T-helper 9 cell (primary cell): ENCODE results near the gene PDCD2.
"Not testable (repeated sequence)": the region's sequence is repeated elsewhere in the genome, so short reads cannot be mapped to it uniquely, and the experiment has no call there.

Experiments
- DNase-seq: peaks from one replicate; pipeline ENCODE4 v3.0.0-alpha.2; 2020

The PDCD2 gene

DNA sequence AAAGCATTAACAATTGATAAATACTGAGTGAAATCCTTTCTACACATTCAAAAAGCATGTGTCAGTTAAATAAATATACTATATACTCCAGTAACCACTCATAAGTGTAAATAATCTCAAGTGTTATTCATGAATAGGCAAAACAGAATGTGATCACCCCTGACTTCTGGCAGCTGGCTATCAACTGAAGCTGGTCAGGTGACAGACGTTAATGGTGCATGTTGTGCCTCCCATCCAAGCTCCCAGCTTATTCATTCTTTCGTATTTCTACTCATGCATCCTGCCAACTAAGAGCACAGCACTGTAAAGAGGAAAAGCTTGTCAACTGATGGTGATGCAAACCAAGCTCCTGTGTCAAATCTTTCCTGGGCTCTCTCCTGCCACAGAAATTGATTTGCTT is 39.0 kb downstream of the PDCD2 start:
- DNase-seq: no peak

DNA sequence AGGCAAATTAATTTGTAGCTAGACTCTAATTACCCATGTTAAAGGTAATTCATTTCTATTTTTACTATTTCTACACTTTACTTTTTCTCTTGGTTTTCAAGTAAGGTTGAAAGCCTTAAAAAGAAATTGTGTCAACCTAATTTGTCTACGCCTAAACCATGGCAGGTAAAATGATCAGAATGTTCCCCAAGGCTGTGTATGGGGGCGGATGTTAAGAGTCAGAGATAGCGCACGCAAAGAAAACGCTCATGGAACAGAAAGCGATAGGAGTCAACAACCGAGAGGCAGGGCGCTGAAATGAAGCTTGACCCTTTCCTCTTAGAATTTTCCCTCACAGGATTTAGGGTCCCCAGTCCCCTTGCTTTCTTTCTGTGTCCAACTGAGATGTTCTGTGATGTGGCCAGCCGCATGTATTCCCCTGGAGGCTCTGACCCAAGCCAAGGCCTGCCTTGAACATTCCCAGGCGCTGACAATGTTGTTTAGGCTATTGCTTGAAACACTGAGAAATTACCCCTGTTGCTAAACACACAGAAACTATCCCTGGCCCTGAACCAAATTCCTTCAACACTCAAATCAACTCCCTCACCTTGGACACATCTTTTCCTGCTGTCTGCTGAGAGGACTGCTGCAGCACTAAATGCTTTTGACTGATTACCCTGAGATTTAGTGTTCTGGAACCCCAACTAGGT is 42.3 kb downstream of the PDCD2 start:
- no peak for DNase-seq

GRCh38 chr6:170537329-170537728 is 47.1 kb downstream of the PDCD2 start:
- DNase-seq: no peak

- no peak for DNase-seq
Observed at GRCh38 chr6:170536671-170537070, 47.8 kb downstream of the PDCD2 start.

- DNase-seq: no peak
Observed at GRCh38 chr6:170535004-170535403, 49.4 kb downstream of the PDCD2 start.

GRCh38 chr6:170533792-170534191 is 50.6 kb downstream of the PDCD2 start:
- no peak for DNase-seq

- no peak for DNase-seq
Observed at GRCh38 chr6:170532867-170533488, 51.5 kb downstream of the PDCD2 start.

DNA sequence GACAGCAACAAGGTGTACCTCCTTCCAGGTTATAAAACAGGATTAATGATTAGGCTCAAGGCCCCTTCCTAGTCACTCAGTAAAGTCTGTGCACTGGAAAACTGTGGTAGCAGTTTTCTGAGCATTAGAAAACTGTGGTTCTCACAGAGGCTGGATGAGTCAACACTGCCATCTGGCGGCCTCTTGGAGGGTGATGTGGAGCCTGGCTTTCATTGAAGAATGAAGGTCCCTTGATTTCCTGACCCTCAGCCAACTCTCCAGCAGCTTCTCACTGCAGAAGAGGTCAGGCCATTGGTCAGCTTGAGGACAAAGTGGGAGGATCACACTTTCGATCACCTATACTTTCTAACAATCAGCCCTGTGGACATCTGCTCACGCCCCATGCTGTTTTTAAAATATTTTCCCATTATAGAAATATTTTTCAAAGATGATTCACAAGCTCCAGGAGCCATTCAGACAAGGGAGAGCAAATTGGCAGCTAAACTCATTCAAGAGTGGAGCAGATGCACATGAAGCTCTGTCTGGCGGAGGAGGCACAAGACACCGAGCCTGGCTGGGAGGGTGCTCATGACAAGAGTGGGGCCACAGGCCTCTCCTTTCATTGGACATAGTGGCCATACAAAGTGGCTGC is 54.5 kb downstream of the PDCD2 start:
- DNase-seq: peak; percentile 55

DNA sequence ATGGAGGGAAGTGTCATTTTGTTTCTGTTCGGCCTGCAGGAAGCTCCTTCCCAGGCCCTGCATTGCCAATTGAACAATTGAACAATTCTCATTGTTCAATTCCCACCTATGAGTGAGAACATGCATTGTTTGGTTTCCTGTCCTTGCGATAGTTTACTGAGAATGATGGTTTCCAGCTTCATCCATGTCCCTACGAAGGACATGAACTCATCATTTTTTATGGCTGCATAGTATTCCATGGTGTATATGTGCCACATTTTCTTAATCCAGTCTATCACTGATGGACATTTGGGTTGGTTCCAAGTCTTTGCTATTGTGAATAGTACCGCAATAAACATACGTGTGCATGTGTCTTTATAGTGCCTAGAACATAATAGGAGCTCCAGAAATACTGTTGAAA is 56.4 kb downstream of the PDCD2 start:
- DNase-seq: not testable (repeated sequence)

- DNase-seq: no peak
Observed at GRCh38 chr6:170525795-170526194, 58.6 kb downstream of the PDCD2 start.
